Suprapubic skin (tissue), 4 donors: ENCODE results near the gene HOXA7. TPM values are rescaled to one million over a fixed set of nuclear protein-coding genes. Genes with fewer than 3 reads are reported as not detected.

Source experiments
- DNase-seq, 2 donors: peaks; one replicate each; pipeline ENCODE4 v3.0.0-alpha.2; 2019; ENCODE audit warnings: low spot score in 2 of 2
- H3K27ac ChIP-seq: fragments of 200-600 bp; sonication (generic); one replicate; pipeline ENCODE4 v1.5.1; 2019
- H3K27me3 ChIP-seq: fragments of 200-600 bp; sonication (generic); one replicate; pipeline ENCODE4 v1.5.1; 2019
- H3K36me3 ChIP-seq: fragments of 200-600 bp; sonication (generic); one replicate; pipeline ENCODE4 v1.5.1; 2019
- H3K4me1 ChIP-seq: fragments of 200-600 bp; sonication (generic); one replicate; pipeline ENCODE4 v1.5.1; 2019
- H3K4me3 ChIP-seq: fragments of 200-600 bp; sonication (generic); one replicate; pipeline ENCODE4 v1.5.1; 2019; ENCODE audit warnings: mild to moderate bottlenecking
- H3K9me3 ChIP-seq: fragments of 200-600 bp; sonication (generic); one replicate; pipeline ENCODE4 v1.5.1; 2019
- EP300 ChIP-seq: sonication (generic); formaldehyde crosslinking; IDR thresholded peaks from one replicate; pipeline ENCODE4 v1.6.1; 2017; ENCODE audit warnings: antibody characterized with exemption
- POLR2A ChIP-seq, 2 donors: fragments of 450-650 bp; IDR thresholded peaks; one replicate each; pipeline ENCODE4 v1.6.1; 2017; ENCODE audit warnings: antibody characterized with exemption in 2 of 2, mild to moderate bottlenecking in 2 of 2, moderate library complexity in 2 of 2
- POLR2AphosphoS5 ChIP-seq, 3 donors: sonication (generic); formaldehyde crosslinking; IDR thresholded peaks; one replicate each; pipeline ENCODE4 v1.6.1; 2017; ENCODE audit warnings: antibody characterized with exemption in 3 of 3
- WGBS: methylation state at CpG from one replicate; pipeline ENCODE4 v1.1.5; 2018; 5-methylcytosine and 5-hydroxymethylcytosine counted together
- total RNA-seq, 4 donors: library from RNA; depleted of rRNA; stranded (reverse); fragments of >200 nt; gene quantifications; one replicate each; pipeline ENCODE4 v1.1.0, GENCODE V29; 2016
- TF ChIP-seq, protein P1 (sequence below), 2 donors: fragments of 200-600 bp in 1 of 2; fragments of 450-650 bp in 1 of 2; sonication (generic) in 1 of 2; IDR thresholded peaks; one replicate each; pipeline ENCODE4 v1.5.1; 2016 to 2019; ENCODE audit warnings: antibody characterized with exemption in 2 of 2, mild to moderate bottlenecking in 1 of 2, moderate library complexity in 1 of 2

Gene HOXA7
- total RNA-seq, 4 donors from 2014 or later, result 14.8 to 23.6 (median 17.5) TPM

- WGBS, result 5% methylated on average over 24 of the region's 27 CpGs
- Histone ChIP-seq H3K36me3 (no peaks in the 10 kb centered on the region), H3K4me3 (peak overlapping the region; percentile 84), H3K27ac (peak overlapping the region; percentile 97), H3K27me3 (peaks cover 3% of the 10 kb centered on the region), H3K9me3 (no peaks in the 10 kb centered on the region), H3K4me1 (peaks cover 71% of the 10 kb centered on the region)
- DNase-seq, result peak in 1 of 2 donors; percentile 73
- no peak for TF ChIP-seq POLR2AphosphoS5 (IDR thresholded peaks at IDR 0.05)
- TF ChIP-seq, protein P1, sequence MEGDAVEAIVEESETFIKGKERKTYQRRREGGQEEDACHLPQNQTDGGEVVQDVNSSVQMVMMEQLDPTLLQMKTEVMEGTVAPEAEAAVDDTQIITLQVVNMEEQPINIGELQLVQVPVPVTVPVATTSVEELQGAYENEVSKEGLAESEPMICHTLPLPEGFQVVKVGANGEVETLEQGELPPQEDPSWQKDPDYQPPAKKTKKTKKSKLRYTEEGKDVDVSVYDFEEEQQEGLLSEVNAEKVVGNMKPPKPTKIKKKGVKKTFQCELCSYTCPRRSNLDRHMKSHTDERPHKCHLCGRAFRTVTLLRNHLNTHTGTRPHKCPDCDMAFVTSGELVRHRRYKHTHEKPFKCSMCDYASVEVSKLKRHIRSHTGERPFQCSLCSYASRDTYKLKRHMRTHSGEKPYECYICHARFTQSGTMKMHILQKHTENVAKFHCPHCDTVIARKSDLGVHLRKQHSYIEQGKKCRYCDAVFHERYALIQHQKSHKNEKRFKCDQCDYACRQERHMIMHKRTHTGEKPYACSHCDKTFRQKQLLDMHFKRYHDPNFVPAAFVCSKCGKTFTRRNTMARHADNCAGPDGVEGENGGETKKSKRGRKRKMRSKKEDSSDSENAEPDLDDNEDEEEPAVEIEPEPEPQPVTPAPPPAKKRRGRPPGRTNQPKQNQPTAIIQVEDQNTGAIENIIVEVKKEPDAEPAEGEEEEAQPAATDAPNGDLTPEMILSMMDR (IDR thresholded peaks at IDR 0.05), result no peak
- TF ChIP-seq EP300, result no peak
- TF ChIP-seq POLR2A (IDR thresholded peaks at IDR 0.05), result no peak
Measured at GRCh38 chr7:27161214-27161720, 4.8 kb upstream of the HOXA7 start.

- peak in 1 of 3 donors; percentile 53 for TF ChIP-seq POLR2AphosphoS5 (IDR thresholded peaks at IDR 0.05)
- TF ChIP-seq, protein P1 (IDR thresholded peaks at IDR 0.05), result peak; percentile 98 to 99
- no peak for TF ChIP-seq EP300
- Histone ChIP-seq H3K27me3 (peaks cover 5% of the 10 kb centered on the region), H3K36me3 (no peaks in the 10 kb centered on the region), H3K27ac (peak overlapping the region; percentile 97), H3K9me3 (no peaks in the 10 kb centered on the region), H3K4me1 (peaks cover 68% of the 10 kb centered on the region), H3K4me3 (peak overlapping the region; percentile 84)
- DNase-seq, result peak; percentile 94 to 99
- WGBS, result 3% methylated on average over 25 of the region's 54 CpGs
Measured at GRCh38 chr7:27160546-27161213, 4.2 kb upstream of the HOXA7 start.

GRCh38 chr7:27160145-27160545 is 3.7 kb upstream of the HOXA7 start:
- WGBS, result 69% methylated on average over 15 of the region's 23 CpGs
- Histone ChIP-seq H3K36me3 (no peaks in the 10 kb centered on the region), H3K27me3 (peaks cover 5% of the 10 kb centered on the region), H3K4me3 (peak overlapping the region; percentile 84), H3K9me3 (no peaks in the 10 kb centered on the region), H3K4me1 (peaks cover 74% of the 10 kb centered on the region), H3K27ac (peak overlapping the region; percentile 97)
- no peak for TF ChIP-seq POLR2A (IDR thresholded peaks at IDR 0.05)
- TF ChIP-seq POLR2AphosphoS5 (IDR thresholded peaks at IDR 0.05), result no peak
- no peak for TF ChIP-seq EP300
- TF ChIP-seq, protein P1 (IDR thresholded peaks at IDR 0.05), result no peak
- peak; percentile 71 to 75 for DNase-seq

DNA sequence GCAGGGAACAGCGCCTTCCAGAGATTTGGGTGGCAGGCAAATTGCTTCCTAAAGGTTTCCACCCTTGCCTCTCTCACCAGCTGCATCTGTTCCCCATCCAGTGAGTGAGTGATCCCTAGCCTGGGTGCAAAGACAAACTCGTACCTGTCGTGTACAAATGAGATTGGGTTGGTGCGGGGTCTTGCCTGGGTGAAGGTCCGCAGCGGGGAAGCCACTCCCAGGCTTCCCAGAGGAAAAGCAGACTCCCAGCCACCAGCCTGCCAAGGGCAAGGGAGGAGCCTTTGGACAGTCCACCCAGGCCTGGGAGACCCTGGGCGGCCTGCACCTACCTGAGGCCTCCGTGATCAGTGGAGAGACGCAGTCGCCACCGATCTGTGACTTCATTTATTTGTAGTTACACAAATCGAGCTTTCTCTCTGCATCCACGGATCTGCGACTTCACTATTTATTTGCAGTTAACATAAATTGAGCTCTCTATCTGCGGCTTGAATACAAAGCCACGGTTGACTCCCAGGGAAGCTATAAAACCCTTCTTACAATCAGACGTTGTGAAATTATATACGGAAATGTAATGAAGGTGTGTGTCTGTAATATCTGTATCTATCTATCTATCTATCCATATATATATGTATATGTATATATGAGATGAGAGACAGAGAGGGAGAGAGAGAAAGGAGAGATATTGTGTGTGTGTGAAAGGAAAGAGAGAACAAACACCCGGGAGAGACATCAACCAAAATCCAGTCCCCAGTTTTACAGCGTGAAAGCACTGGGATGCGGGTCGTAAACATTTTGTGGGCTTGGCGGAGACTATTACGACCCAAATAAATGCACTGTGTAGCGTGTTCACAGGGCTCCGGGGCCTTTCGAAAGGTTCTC is 3.0 kb upstream of the HOXA7 start:
- H3K27ac ChIP-seq, result peak overlapping the region; percentile 97
- peak overlapping the region; percentile 84 for H3K4me3 ChIP-seq
- H3K9me3 ChIP-seq, result no peaks in the 10 kb centered on the region
- peak; percentile 65 to 69 for DNase-seq
- H3K4me1 ChIP-seq, result peaks cover 74% of the 10 kb centered on the region
- TF ChIP-seq EP300, result no peak
- TF ChIP-seq POLR2AphosphoS5 (IDR thresholded peaks at IDR 0.05), result peak in 1 of 3 donors; percentile 17
- no peak for TF ChIP-seq POLR2A (IDR thresholded peaks at IDR 0.05)
- TF ChIP-seq, protein P1 (IDR thresholded peaks at IDR 0.05), result no peak
- H3K36me3 ChIP-seq, result no peaks in the 10 kb centered on the region
- H3K27me3 ChIP-seq, result peaks cover 6% of the 10 kb centered on the region
- 50% methylated on average over 27 of the region's 27 CpGs for WGBS
